ENCODE measurements around the gene GDF10. TPM values are rescaled to one million over a fixed set of nuclear protein-coding genes. Genes with fewer than 3 reads are reported as not detected.

GDF10 gene
- total and polyA plus RNA-seq, 9 of the 15 experiments (the other 6 are each of a cell fraction or from before 2014, with no cell fraction given) = 0.03 to 0.20 (median 0.11) TPM; not detected in 6

- Histone ChIP-seq H3K9me3 (replicated peaks; ENCODE audit: control insufficient read depth, insufficient read depth, low read depth, low read length) (no peaks in the 10 kb centered on the region), H3K36me3 (ENCODE audit: control insufficient read depth, insufficient read depth, low read length) (no peaks in the 10 kb centered on the region), H3K27ac (ENCODE audit: extremely low read depth, low read depth, low read length) (no peak overlapping the region), H2AFZ (ENCODE audit: low read depth, low read length) (peak overlapping the region; percentile 64; the same call in 1 of the 2 replicates), H3K4me1 (replicated peaks in 1 of 2; ENCODE audit: control insufficient read depth in 2 of 2, insufficient read depth in 2 of 2, low read length in 2 of 2) (peaks cover 18 to 20% of the 10 kb centered on the region in 2 experiments), H3K79me2 (ENCODE audit: control insufficient read depth, insufficient read depth, low read length) (no peaks in the 10 kb centered on the region), H3K9me1 (ENCODE audit: control insufficient read depth, insufficient read depth, low read length) (no peaks in the 10 kb centered on the region), H4K20me1 (replicated peaks; ENCODE audit: control insufficient read depth, insufficient read depth, low read length) (no peaks in the 10 kb centered on the region), H3K4me2 (ENCODE audit: insufficient read depth, low read length) (no peak overlapping the region; the same call in 1 of the 2 replicates), H3K27me3 (ENCODE audit: control insufficient read depth in 2 of 2, insufficient read depth in 2 of 2, low read length in 2 of 2) (no peaks in the 10 kb centered on the region), H3K9ac (ENCODE audit: insufficient read depth in 1 of 2, low read depth in 2 of 2, low read length in 2 of 2) (no peak overlapping the region), H3K4me3 (no peak overlapping the region)
- ChIA-PET CTCF (ENCODE audit: low intra/inter-chr PET ratio) (no interaction called here), POLR2A (interaction anchor here (0.7 kb wide), 1 partner anchor 249 kb away, joined by 3 read pairs; no protein-coding TSS in a partner anchor)
- in situ Hi-C loops (cut with MboI) = loop anchor here (10.0 kb wide), 1 partner anchor 284 kb away; no protein-coding TSS in a partner anchor
- peak in 3 of 4 experiments; percentile 37 to 79 (median 44) for DNase-seq (ENCODE audit: extremely low read depth in 1 of 4, low spot score in 3 of 4)
- FAIRE-seq = no peak
- BruUV-seq (replicated peaks) = no TSS peak
- peak; percentile 69 for ATAC-seq
- TF ChIP-seq FOS (IDR thresholded peaks at IDR 0.05; ENCODE audit: extremely low read depth, insufficient read length) (peak; percentile 74), POLR2A (conservative IDR thresholded peaks at IDR 0.05) (no peak), CC2D1A (IDR thresholded peaks at IDR 0.05) (peak; percentile 20; the same call in 1 of the 2 replicates), NR2C1 (IDR thresholded peaks at IDR 0.05) (no peak), NR2C1 (tag; IDR thresholded peaks at IDR 0.05) (no peak), RBM25 (IDR thresholded peaks at IDR 0.05; ENCODE audit: low read depth, low read length, severe bottlenecking) (peak; percentile 37), CBX2 (IDR thresholded peaks at IDR 0.05; ENCODE audit: insufficient read depth, low read length, poor library complexity, severe bottlenecking) (no peak), CTBP1 (IDR thresholded peaks at IDR 0.05; ENCODE audit: borderline replicate concordance) (no peak; the same call in 1 of the 2 replicates), ASH1L (IDR thresholded peaks at IDR 0.05; ENCODE audit: borderline replicate concordance, low read depth, partially characterized antibody) (peak; percentile 71), ZNF384 (IDR thresholded peaks at IDR 0.05; ENCODE audit: low read depth, low read length) (peak; percentile 42; the same call in 1 of the 2 replicates), MBD2 (IDR thresholded peaks at IDR 0.05; ENCODE audit: borderline replicate concordance, low read depth) (0 out of 2 replicates have a peak, but pooled peaks have one; percentile 21), NR2F6 (CRISPR knock-in tag; IDR thresholded peaks at IDR 0.05) (no peak), FOXM1 (IDR thresholded peaks at IDR 0.05; ENCODE audit: low read depth) (0 out of 2 replicates have a peak, but pooled peaks have one; percentile 19), FOXM1 (CRISPR knock-in tag; IDR thresholded peaks at IDR 0.05; ENCODE audit: low read depth) (no peak), NFYB (IDR thresholded peaks at IDR 0.05; ENCODE audit: extremely low read depth, insufficient read length) (peak; percentile 90), PRDM10 (IDR thresholded peaks at IDR 0.05; ENCODE audit: partially characterized antibody) (peak; percentile 59), ETS1 (conservative IDR thresholded peaks at IDR 0.05; ENCODE audit: control insufficient read depth, low read depth, low read length) (no peak), SMARCB1 (IDR thresholded peaks at IDR 0.05; ENCODE audit: insufficient read length, low read depth) (no peak), KLF13 (tag; IDR thresholded peaks at IDR 0.05; ENCODE audit: borderline replicate concordance, low read depth) (no peak)
- intact Hi-C loops (cut with micrococcal nuclease) = no loop called here
- 39% methylated on average over 9 of the region's 9 CpGs for WGBS (ENCODE audit: insufficient coverage, low coverage, missing lambda C conversion rate)
These were observed 18.7 kb downstream of the GDF10 start for GRCh38 chr10:47318706-47319105.

All from K562 (cell line).